IMR-90 (cell line): ENCODE results near the gene ASXL1.

Experiments used
- CTCF ChIP-seq: conservative IDR thresholded peaks from 2 replicates; pipeline ENCODE4 v1.5.1; 2012; ENCODE audit warnings: mild to moderate bottlenecking, low read depth, low read length, improper control_type of control experiment
- ELK1 ChIP-seq: fragments of 150-350 bp; IDR thresholded peaks from 2 replicates; pipeline ENCODE4 v1.6.1; 2016; ENCODE audit warnings: low read depth, mild to moderate bottlenecking, low read length, moderate library complexity, borderline replicate concordance
- FOS ChIP-seq: fragments of 150-350 bp; IDR thresholded peaks from 2 replicates; pipeline ENCODE4 v1.6.1; 2016; ENCODE audit warnings: low read depth, low read length
- MAFK ChIP-seq: IDR thresholded peaks from 2 replicates; pipeline ENCODE4 v1.6.1; 2012; ENCODE audit warnings: low read depth, low read length, improper control_type of control experiment
- MXI1 ChIP-seq: IDR thresholded peaks from 2 replicates; pipeline ENCODE4 v1.6.1; 2012; ENCODE audit warnings: low read depth, mild to moderate bottlenecking, low read length, moderate library complexity, borderline replicate concordance
- POLR2A ChIP-seq: IDR thresholded peaks from 2 replicates; pipeline ENCODE4 v1.6.1; 2012; ENCODE audit warnings: mild to moderate bottlenecking, low read depth, low read length
- RAD21 ChIP-seq: IDR thresholded peaks from 2 replicates; pipeline ENCODE4 v1.6.1; 2012; ENCODE audit warnings: low read length, improper control_type of control experiment
- RCOR1 ChIP-seq: IDR thresholded peaks from 2 replicates; pipeline ENCODE4 v1.6.1; 2012; ENCODE audit warnings: mild to moderate bottlenecking, low read length, improper control_type of control experiment; ENCODE audit not compliant: insufficient replicate concordance

GRCh38 chr20:32406701-32407100, 48.6 kb downstream of the ASXL1 start:
- TF ChIP-seq POLR2A (no peak), CTCF (no peak), ELK1 (no peak), MAFK (no peak), FOS (no peak), RAD21 (no peak), MXI1 (no peak), RCOR1 (no peak)
